ENCODE measurements around the gene TSR3.

The TSR3 gene

GRCh38 chr16:1309888-1310831 is 41.5 kb downstream of the TSR3 start:
- DNase-seq (ENCODE audit: low read depth in 3 of 3): no peak

DNA sequence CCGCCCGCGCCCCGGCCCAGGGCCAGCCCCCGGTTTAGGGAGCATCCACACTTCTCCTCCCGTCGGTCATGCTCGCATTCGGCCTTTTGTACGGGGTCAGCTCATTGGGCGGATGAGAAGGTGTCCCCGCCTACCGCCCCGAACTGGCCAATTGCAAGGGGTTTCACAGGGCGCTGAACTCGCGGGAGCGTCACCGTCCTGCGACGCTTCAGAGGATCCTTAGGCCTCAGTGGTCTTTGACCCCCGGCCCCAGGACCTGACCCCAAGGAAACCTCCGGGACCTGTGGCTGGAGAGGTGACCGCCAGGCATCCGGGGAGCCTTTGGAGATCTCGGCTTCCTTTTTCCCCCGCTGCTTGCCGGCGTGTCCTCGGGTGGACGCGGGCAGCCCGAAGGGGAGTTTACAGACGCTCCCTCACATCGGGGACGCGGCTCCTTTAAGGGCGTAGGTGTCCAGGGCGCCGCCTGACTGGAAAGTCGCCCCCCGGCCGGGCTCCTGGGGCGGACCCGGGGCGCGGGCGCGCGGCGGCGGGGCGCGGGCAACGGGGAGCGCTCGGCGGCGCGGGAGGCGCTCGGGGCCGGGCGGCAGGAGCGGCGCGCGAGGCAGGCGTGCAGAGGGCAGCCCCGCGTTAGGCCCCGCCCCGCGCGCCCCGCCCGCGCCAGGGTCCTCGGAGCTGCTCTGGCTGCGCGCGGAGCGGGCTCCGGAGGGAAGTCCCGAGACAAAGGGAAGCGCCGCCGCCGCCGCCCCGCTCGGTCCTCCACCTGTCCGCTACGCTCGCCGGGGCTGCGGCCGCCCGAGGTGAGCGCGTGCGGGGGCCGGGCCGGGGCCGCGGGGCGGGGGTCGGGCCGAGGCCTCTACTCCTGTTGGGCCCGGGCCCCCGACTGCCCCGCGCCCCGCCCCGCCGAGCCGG is 42.4 kb downstream of the TSR3 start, which contains the start of gene UBE2I:
Gene UBE2I, plus strand, starts transcription at position 660 of the 909 bp plus-strand sequence. CDS start 4,395 bp downstream, outside the sequence.
- peak; percentile 95 to 96 (median 96) for DNase-seq (ENCODE audit: low read depth in 3 of 3)

DNA sequence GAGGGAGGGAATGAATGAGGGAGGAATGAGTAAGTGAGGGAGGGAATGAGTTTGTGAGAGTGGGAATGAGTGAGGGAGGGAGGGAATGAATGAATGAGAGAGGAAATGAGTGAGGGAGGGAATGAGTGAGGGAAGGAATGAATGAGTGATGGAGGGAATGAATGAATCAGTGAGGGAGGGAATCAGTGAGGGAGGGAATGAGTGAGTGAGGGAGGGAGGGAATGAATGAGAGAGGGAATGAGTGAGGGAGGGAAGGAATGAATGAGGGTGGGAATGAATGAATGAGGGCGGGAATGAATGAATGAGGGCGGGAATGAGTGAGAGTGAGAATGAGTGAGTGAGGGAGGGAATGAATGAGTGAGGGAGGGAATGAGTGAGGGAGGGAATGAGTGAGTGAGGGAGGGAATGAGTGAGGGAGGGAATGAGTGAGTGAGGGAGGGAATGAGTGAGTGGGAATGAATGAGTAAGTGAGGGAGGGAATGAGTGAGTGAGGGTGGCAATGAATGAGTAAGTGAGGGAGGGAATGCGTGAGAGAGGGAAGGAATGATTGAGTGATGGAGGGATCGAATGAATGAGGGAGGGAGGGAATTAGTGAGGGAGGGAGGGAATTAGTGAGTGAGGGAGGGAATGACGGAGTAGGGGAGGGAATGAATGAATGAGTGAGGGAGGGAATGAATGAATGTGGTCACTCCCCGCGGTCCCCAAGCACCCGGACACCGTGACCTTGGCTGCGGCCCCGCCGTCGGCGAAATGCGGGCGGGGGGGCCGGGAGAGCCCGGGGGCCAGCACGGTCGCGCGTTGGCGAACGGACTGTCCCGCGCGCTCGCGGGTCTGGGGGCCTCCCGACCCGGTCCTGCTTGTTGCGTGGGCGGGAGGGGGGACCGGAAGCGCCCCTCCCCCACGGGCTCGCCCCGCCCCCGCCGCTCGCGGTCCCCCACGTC is 43.4 kb downstream of the TSR3 start:
- no peak for DNase-seq (ENCODE audit: low read depth in 3 of 3)

DNA sequence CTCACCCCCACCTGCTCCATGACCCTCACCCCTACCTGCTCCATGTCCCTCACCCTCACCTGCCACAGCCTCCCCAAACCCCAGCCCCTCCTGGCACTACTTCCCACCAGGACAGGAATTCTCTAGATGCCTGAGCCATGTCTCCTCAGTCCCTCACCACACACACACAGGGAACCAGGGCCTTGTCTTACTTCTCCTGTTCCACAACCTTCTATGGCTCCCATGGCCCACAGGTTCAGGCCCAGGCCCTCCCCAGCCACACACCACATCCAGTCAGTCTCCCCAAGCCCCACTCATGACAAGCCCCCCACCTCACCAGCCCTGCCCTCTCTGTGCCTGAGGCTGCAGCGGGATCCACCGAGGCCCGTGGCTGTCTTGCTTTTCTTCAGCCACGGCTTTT is 45.3 kb downstream of the TSR3 start:
- DNase-seq (ENCODE audit: low read depth in 3 of 3): no peak

DNA sequence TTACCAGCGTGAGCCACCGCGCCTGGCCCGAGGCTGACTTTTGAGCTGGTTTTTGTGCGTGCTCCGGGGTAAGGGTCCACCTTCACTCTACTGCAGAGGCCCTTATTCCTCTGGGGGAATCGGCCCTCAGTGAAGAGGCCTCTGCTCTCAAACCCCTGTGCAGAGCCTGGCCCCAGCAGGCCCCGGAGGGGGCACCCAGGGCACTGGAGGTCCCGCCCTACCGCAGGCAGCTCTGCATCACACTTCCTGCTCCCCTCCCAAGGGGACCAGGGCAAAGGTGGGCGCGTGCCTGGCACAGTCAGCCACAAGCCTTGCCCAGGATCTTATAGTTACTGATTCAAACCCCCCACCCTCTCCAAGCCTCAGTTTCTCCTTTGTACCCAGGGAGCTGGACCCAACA is 45.9 kb downstream of the TSR3 start:
- DNase-seq (ENCODE audit: low read depth in 3 of 3): no peak

GRCh38 chr16:1301562-1301961 is 50.1 kb downstream of the TSR3 start:
- DNase-seq (ENCODE audit: low read depth in 3 of 3): no peak

DNA sequence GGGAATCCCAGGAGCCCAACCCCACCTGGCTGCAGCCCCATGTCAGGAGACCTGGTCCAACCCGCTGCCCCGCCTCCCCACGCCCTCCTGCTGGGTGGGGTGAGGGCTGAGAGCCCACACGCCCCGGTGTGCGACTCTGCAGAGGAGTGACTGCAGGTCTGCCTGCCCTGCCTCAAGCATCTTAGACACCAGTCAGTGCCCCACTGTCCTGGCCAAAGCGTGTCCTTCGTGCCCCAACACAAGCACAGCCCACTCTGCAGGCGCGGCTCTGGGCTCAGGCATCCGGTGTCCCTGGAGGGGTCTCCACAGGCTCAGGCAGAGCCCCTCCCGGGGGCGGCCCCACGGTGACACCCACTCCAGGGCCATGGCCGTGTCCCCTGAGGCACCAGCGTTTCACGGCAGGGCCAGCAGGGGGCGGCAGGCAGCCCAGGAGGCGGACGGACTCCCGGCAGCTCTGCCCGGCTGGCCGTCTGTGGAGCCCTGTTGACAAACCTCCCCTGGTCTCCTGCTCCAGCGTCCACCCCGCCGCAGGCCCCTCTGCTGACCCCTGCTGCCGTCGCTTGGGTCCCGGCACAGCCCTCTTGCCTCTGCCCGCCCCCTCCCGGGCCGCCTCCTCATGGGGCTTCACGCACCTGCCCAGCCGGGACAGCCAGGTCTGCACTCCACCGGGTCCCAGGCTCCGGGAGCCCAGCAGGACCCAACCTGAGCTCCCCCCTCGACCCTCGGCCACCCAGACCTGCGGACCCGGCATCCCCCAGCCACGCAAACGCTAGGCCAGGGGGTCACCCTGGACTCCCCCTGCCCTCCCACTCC is 50.8 kb downstream of the TSR3 start:
- peak; percentile 53 to 70 (median 63) for DNase-seq (ENCODE audit: low read depth in 3 of 3)

DNA sequence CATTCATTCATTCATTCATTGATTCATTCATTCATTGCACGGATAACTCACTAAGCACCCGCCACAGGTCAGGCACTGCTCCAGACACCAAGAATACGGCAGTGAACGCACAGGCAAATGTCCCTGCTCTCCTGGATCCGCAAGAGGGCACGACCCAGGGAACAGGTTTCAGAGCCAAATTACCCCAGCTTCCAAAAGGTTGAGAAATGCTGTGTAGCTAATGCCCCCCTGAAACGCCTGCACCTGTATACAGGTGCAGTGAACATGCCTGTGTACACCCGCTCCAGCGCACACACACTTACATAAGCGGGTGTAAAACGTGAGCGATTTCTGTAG is 51.8 kb downstream of the TSR3 start:
- no peak for DNase-seq (ENCODE audit: low read depth in 3 of 3)

All from stimulated activated CD4-positive, alpha-beta T cell treated with anti-CD3 and anti-CD28 coated beads, TNF-alpha, amount 100 ng/mL, for 48 hours (primary cell).